Measurements from ENCODE around the gene GOLPH3L.

Gene GOLPH3L

GRCh38 chr1:150688763-150689162 is 8.2 kb downstream of the GOLPH3L start:
- DNase-seq (ENCODE audit: low spot score) = no peak
- TF ChIP-seq, protein P1, sequence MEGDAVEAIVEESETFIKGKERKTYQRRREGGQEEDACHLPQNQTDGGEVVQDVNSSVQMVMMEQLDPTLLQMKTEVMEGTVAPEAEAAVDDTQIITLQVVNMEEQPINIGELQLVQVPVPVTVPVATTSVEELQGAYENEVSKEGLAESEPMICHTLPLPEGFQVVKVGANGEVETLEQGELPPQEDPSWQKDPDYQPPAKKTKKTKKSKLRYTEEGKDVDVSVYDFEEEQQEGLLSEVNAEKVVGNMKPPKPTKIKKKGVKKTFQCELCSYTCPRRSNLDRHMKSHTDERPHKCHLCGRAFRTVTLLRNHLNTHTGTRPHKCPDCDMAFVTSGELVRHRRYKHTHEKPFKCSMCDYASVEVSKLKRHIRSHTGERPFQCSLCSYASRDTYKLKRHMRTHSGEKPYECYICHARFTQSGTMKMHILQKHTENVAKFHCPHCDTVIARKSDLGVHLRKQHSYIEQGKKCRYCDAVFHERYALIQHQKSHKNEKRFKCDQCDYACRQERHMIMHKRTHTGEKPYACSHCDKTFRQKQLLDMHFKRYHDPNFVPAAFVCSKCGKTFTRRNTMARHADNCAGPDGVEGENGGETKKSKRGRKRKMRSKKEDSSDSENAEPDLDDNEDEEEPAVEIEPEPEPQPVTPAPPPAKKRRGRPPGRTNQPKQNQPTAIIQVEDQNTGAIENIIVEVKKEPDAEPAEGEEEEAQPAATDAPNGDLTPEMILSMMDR (IDR thresholded peaks at IDR 0.05; ENCODE audit: extremely low read depth, insufficient read depth, missing control alignments) = no peak
- in situ Hi-C loops (cut with MboI; ENCODE audit: low pct_unique_long_range_greater_than_20kb, low sequenced_read_pairs, unreplicated experiment) = no loop called here

- in situ Hi-C loops (cut with MboI; ENCODE audit: low pct_unique_long_range_greater_than_20kb, low sequenced_read_pairs, unreplicated experiment) = no loop called here
- TF ChIP-seq, protein P1 (IDR thresholded peaks at IDR 0.05; ENCODE audit: extremely low read depth, insufficient read depth, missing control alignments) = no peak
- no peak for DNase-seq (ENCODE audit: low spot score)
Measured at GRCh38 chr1:150686275-150686674, 10.7 kb downstream of the GOLPH3L start.

DNA sequence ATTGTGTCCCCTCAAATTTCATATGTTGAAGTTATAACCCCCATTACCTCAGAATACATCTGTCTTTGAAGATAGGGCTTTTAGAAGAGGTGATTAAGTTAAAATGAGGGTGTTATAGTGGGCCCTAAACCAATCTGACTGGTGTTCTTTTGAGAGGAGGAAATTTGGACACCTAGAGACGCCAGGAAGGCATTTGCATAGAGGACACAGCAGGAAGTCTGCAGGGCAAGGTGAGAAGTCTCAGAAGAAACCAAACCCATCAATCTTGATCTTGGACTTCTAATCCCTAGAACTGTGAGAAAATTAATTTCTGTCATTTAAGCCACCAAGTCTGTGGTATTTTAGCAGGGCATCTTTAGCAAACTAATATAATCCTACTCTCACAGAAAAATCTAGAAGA is 13.0 kb downstream of the GOLPH3L start:
- TF ChIP-seq, protein P1 (IDR thresholded peaks at IDR 0.05; ENCODE audit: extremely low read depth, insufficient read depth, missing control alignments) = no peak
- no peak for DNase-seq (ENCODE audit: low spot score)
- in situ Hi-C loops (cut with MboI; ENCODE audit: low pct_unique_long_range_greater_than_20kb, low sequenced_read_pairs, unreplicated experiment) = no loop called here

GRCh38 chr1:150678988-150679387 is 18.0 kb downstream of the GOLPH3L start:
- in situ Hi-C loops (cut with MboI; ENCODE audit: low pct_unique_long_range_greater_than_20kb, low sequenced_read_pairs, unreplicated experiment) = no loop called here
- no peak for DNase-seq (ENCODE audit: low spot score)
- TF ChIP-seq, protein P1 (IDR thresholded peaks at IDR 0.05; ENCODE audit: extremely low read depth, insufficient read depth, missing control alignments) = no peak

- DNase-seq (ENCODE audit: low spot score) = no peak
- in situ Hi-C loops (cut with MboI; ENCODE audit: low pct_unique_long_range_greater_than_20kb, low sequenced_read_pairs, unreplicated experiment) = no loop called here
- TF ChIP-seq, protein P1 (IDR thresholded peaks at IDR 0.05; ENCODE audit: extremely low read depth, insufficient read depth, missing control alignments) = no peak
Measured at GRCh38 chr1:150674881-150675280, 22.1 kb downstream of the GOLPH3L start.

- in situ Hi-C loops (cut with MboI; ENCODE audit: low pct_unique_long_range_greater_than_20kb, low sequenced_read_pairs, unreplicated experiment) = no loop called here
- DNase-seq (ENCODE audit: low spot score) = no peak
- TF ChIP-seq, protein P1 (IDR thresholded peaks at IDR 0.05; ENCODE audit: extremely low read depth, insufficient read depth, missing control alignments) = no peak
Measured at GRCh38 chr1:150663321-150663720, 33.6 kb downstream of the GOLPH3L start.

DNA sequence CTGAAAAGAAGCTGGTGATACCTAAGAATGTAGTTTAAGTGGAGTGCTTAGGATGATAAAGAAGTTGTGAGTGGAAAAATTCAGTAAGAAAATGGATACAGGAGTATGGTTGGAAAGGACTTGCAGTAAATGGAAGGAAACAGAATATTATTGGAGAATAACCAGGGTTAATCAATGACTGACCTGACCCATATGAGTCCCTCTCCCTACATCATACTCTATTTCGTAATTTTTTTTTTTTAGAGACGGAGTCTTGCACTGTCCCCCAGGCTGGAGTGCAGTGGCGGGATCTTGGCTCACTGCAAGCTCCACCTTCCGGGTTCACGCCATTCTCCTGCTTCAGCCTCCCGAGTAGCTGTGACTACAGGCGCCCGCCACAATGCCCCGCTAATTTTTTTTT is 34.1 kb downstream of the GOLPH3L start:
- TF ChIP-seq, protein P1 (IDR thresholded peaks at IDR 0.05; ENCODE audit: extremely low read depth, insufficient read depth, missing control alignments) = no peak
- DNase-seq (ENCODE audit: low spot score) = no peak
- in situ Hi-C loops (cut with MboI; ENCODE audit: low pct_unique_long_range_greater_than_20kb, low sequenced_read_pairs, unreplicated experiment) = no loop called here
